WTC11 (cell line): ENCODE measurements around the gene CIAO2A.

Source experiments
- CREB1 ChIP-seq: sonication (generic); formaldehyde crosslinking; IDR thresholded peaks from 2 replicates; pipeline ENCODE4 v1.8.0; 2023; ENCODE audit warnings: mild to moderate bottlenecking, missing genetic modification reagents
- CTCF ChIP-seq: fragments of 200-600 bp; IDR thresholded peaks from 2 replicates; pipeline ENCODE4 v1.8.0; 2022; ENCODE audit warnings: antibody characterized with exemption
- IRF1 ChIP-seq: sonication (generic); formaldehyde crosslinking; IDR thresholded peaks from 2 replicates; pipeline ENCODE4 v1.8.0; 2023; ENCODE audit warnings: missing genetic modification reagents
- NR2C2 ChIP-seq: sonication (generic); formaldehyde crosslinking; IDR thresholded peaks from 2 replicates; pipeline ENCODE4 v1.8.0; 2022; ENCODE audit warnings: mild to moderate bottlenecking, missing genetic modification reagents
- OVOL2 ChIP-seq: fragments of 250-450 bp; sonication (Bioruptor Pico); IDR thresholded peaks from 2 replicates; pipeline ENCODE4 v1.9.0; 2021; ENCODE audit warnings: mild to moderate bottlenecking, borderline replicate concordance
- PRDM15 ChIP-seq: sonication (generic); formaldehyde crosslinking; IDR thresholded peaks from 2 replicates; pipeline ENCODE4 v1.8.0; 2022; ENCODE audit warnings: missing genetic modification reagents
- RELA ChIP-seq: sonication (generic); formaldehyde crosslinking; IDR thresholded peaks from 2 replicates; pipeline ENCODE4 v1.8.1; 2022; ENCODE audit warnings: missing genetic modification reagents, mild to moderate bottlenecking, borderline replicate concordance
- USF2 ChIP-seq: sonication (generic); formaldehyde crosslinking; IDR thresholded peaks from 2 replicates; pipeline ENCODE4 v1.8.1; 2023; ENCODE audit warnings: mild to moderate bottlenecking, missing genetic modification reagents, moderate library complexity
- ZNF121 ChIP-seq: sonication (generic); formaldehyde crosslinking; IDR thresholded peaks from 2 replicates; pipeline ENCODE4 v1.8.0; 2023; ENCODE audit warnings: missing genetic modification reagents
- ZNF232 ChIP-seq: sonication (generic); formaldehyde crosslinking; IDR thresholded peaks from 2 replicates; pipeline ENCODE4 v1.8.0; 2022; ENCODE audit warnings: mild to moderate bottlenecking, missing genetic modification reagents
- TF ChIP-seq, protein P1 (sequence below): sonication (generic); formaldehyde crosslinking; IDR thresholded peaks from 2 replicates; pipeline ENCODE4 v1.8.1; 2022; ENCODE audit warnings: low read depth, mild to moderate bottlenecking, moderate library complexity, missing genetic modification reagents, borderline replicate concordance

DNA sequence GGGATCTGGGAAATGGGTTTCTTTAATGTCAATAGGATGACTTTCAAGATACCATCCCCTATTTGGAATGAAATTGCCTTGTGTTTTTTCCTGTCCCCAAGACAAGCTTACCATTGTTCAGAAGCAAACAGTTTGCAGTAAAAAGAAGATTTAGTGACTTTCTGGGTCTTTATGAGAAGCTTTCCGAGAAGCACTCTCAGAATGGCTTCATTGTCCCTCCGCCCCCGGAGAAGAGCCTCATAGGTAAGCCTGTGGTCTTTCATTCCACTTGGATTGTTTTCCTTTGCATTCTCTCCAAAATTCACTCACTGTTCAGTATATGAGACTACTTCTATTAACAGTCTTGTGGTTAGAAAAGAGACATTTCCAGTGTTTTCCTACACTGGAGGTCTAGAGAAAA lies 32.3 kb upstream of the CIAO2A start:
- TF ChIP-seq CTCF (no peak), USF2 (CRISPR knock-in tag) (no peak), RELA (no peak), OVOL2 (CRISPR knock-in tag) (no peak), CREB1 (CRISPR knock-in tag) (no peak), IRF1 (no peak), NR2C2 (CRISPR knock-in tag) (no peak), ZNF121 (CRISPR knock-in tag) (no peak), ZNF232 (no peak), PRDM15 (CRISPR knock-in tag) (no peak)
- TF ChIP-seq, protein P1, sequence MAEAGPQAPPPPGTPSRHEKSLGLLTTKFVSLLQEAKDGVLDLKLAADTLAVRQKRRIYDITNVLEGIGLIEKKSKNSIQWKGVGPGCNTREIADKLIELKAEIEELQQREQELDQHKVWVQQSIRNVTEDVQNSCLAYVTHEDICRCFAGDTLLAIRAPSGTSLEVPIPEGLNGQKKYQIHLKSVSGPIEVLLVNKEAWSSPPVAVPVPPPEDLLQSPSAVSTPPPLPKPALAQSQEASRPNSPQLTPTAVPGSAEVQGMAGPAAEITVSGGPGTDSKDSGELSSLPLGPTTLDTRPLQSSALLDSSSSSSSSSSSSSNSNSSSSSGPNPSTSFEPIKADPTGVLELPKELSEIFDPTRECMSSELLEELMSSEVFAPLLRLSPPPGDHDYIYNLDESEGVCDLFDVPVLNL: no peak
